Measurements from ENCODE around the gene SNCA.

Gene SNCA

DNA sequence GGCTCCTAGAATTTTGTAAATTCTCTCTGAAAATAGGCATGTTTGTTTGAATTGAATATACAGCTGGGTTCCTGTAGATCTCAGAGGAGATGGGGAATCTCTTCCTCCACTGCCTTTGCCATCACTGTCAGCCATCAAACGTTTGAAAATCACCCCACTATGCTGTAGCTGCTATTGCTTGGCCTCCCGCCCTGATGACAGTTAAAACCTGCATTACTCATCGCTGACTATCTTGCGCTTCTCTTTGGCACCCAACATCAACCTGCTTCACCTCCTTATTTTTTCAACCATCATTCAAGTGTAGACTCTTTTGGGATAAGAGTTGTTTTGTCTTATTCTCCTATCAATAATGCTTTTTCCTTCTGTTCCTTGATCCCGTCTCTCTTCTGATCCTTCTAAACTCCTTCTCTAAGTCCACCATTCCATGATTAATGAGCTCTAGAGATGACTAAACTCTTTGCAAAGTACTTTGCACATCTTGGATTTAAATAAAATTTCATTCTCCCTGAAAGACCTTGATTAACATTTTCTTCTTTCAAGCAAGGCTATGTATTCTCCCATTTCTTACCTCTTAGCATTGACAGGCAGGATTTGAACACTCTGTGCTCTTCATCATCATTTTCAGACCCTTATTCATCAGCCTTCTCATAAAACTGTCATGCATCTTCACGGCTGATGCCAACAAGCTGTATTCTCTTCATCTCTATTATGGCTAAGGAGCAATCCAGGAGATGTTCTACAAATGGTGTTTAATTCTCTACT is 133.0 kb downstream of the SNCA start:
- Histone ChIP-seq H3K27me3 (replicated peaks in 2 of 5; ENCODE audit: control insufficient read depth in 4 of 5, insufficient read depth in 5 of 5, low read length in 4 of 5) (no peaks in the 10 kb centered on the region), H3K27ac (ENCODE audit: insufficient read depth in 1 of 2, low read depth in 1 of 2, low read length in 2 of 2, poor library complexity in 1 of 2, severe bottlenecking in 2 of 2) (no peak overlapping the region), H3K4me1 (ENCODE audit: control extremely low read depth in 1 of 4, control insufficient read depth in 4 of 4, insufficient read depth in 4 of 4, low read length in 3 of 4) (peaks cover 0 to 3% (median 0%) of the 10 kb centered on the region in 4 experiments), H3K36me3 (ENCODE audit: control insufficient read depth in 4 of 4, insufficient read depth in 4 of 4, low read length in 3 of 4) (no peaks in the 10 kb centered on the region), H3K4me3 (ENCODE audit: control insufficient read depth in 1 of 7, extremely low read depth in 1 of 7, insufficient read depth in 4 of 7, low read depth in 2 of 7, low read length in 6 of 7) (no peak overlapping the region), H3K9me3 (ENCODE audit: control extremely low read depth in 1 of 5, control insufficient read depth in 4 of 5, insufficient read depth in 2 of 5, low read depth in 1 of 5, low read length in 4 of 5) (no peaks in the 10 kb centered on the region)
- 93% methylated on average over 4 of the region's 6 CpGs for WGBS (ENCODE audit: insufficient coverage)
- POLR2A ChIA-PET: no interaction called here
- no peak for DNase-seq
- CTCF ChIA-PET: no interaction called here

DNA sequence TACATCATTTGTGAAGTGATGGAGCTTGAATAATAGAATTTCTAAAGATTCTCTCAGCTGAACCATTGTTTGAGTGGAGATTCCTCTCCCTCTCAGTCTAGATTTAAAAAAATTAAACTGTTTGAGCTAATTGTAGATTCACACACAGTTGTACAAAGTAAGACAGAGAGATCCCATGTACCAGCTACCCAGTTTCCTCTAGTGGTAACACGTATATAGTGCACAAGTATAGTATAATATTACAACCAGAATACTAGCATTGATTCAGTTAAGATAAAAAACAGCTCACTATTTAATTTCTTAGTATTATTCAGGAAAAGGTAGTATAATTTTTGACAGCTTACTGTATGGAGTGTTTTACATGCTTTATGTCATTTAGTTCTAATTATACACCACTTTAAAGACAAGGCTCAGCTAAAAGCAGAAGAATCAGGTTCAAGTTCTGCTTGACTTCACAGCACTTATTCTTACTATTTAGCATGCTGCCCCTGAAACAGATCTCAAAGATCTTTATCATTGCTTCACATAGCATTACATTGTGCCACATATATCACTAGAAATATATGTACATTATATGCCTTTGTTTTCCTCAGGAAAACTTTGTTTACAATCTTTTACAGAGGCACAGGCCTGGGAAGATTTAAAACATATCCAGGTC is 136.1 kb downstream of the SNCA start:
- ChIA-PET CTCF (interaction anchor here (0.9 to 1.0 kb wide), 2 partner anchors 11 to 44 kb away, joined by 3 read pairs; no protein-coding TSS in a partner anchor), POLR2A (no interaction called here)
- H3K4me3 ChIP-seq (ENCODE audit: control insufficient read depth in 1 of 7, extremely low read depth in 1 of 7, insufficient read depth in 4 of 7, low read depth in 2 of 7, low read length in 6 of 7): no peak overlapping the region
- no CpG with 5 or more reads among the region's 1 CpG for WGBS (ENCODE audit: insufficient coverage)
- H3K36me3 ChIP-seq (ENCODE audit: control insufficient read depth in 4 of 4, insufficient read depth in 4 of 4, low read length in 3 of 4): no peaks in the 10 kb centered on the region
- H3K4me1 ChIP-seq (ENCODE audit: control extremely low read depth in 1 of 4, control insufficient read depth in 4 of 4, insufficient read depth in 4 of 4, low read length in 3 of 4): no peaks in the 10 kb centered on the region
- no peaks in the 10 kb centered on the region for H3K9me3 ChIP-seq (ENCODE audit: control extremely low read depth in 1 of 5, control insufficient read depth in 4 of 5, insufficient read depth in 2 of 5, low read depth in 1 of 5, low read length in 4 of 5)
- H3K27me3 ChIP-seq (replicated peaks in 2 of 5; ENCODE audit: control insufficient read depth in 4 of 5, insufficient read depth in 5 of 5, low read length in 4 of 5): no peaks in the 10 kb centered on the region
- DNase-seq: no peak
- H3K27ac ChIP-seq (ENCODE audit: insufficient read depth in 1 of 2, low read depth in 1 of 2, low read length in 2 of 2, poor library complexity in 1 of 2, severe bottlenecking in 2 of 2): no peak overlapping the region

DNA sequence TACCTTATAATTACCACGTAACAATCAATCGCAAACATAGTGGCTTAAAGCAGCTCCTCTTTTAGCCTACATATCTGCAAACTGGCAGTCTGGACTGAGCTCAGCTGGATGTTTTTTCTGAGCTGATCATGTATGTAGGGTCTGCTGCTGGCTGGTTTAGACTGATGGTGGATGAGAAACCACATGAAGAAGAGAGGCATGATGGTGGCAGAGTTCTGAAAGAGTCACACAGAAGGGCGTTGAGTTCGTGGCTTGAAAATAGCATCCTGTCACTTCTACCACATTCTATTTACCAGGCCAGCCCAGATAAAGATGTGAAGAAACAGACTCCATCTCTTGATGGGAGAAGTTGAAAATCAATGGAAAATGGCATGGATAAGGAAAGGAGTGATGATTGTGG is 151.3 kb downstream of the SNCA start:
- peaks cover 0 to 2% (median 0%) of the 10 kb centered on the region in 5 experiments for H3K9me3 ChIP-seq (ENCODE audit: control extremely low read depth in 1 of 5, control insufficient read depth in 4 of 5, insufficient read depth in 2 of 5, low read depth in 1 of 5, low read length in 4 of 5)
- POLR2A ChIA-PET: no interaction called here
- CTCF ChIA-PET: interaction anchor here (1.5 kb wide), 1 partner anchor 15 kb away, joined by 4 read pairs; no protein-coding TSS in a partner anchor
- H3K27ac ChIP-seq (ENCODE audit: insufficient read depth in 1 of 2, low read depth in 1 of 2, low read length in 2 of 2, poor library complexity in 1 of 2, severe bottlenecking in 2 of 2): no peak overlapping the region
- no peaks in the 10 kb centered on the region for H3K27me3 ChIP-seq (replicated peaks in 2 of 5; ENCODE audit: control insufficient read depth in 4 of 5, insufficient read depth in 5 of 5, low read length in 4 of 5)
- no peaks in the 10 kb centered on the region for H3K4me1 ChIP-seq (ENCODE audit: control extremely low read depth in 1 of 4, control insufficient read depth in 4 of 4, insufficient read depth in 4 of 4, low read length in 3 of 4)
- no peak overlapping the region for H3K4me3 ChIP-seq (ENCODE audit: control insufficient read depth in 1 of 7, extremely low read depth in 1 of 7, insufficient read depth in 4 of 7, low read depth in 2 of 7, low read length in 6 of 7)
- 100% methylated on average over 2 of the region's 4 CpGs for WGBS (ENCODE audit: insufficient coverage)
- no peaks in the 10 kb centered on the region for H3K36me3 ChIP-seq (ENCODE audit: control insufficient read depth in 4 of 4, insufficient read depth in 4 of 4, low read length in 3 of 4)
- no peak for DNase-seq

DNA sequence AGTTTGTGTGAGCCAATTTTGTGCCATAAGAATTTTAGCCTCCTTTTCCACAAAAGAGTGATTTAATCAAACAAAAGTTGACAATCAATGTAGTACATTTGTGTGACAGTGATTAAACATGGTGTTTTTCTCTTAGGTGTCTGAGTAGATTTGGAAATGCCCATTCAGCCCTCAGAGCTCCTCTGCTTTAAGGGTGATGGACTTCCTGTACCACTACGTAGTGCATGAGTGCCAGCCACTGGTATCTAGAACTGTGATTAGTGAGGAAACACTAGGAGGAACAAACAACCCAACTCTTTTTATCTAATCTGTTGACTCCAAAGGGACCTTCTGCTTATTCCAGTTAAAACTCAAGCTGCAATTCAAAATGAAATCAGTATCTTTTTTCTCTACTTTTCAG is 151.7 kb downstream of the SNCA start:
- no peak overlapping the region for H3K27ac ChIP-seq (ENCODE audit: insufficient read depth in 1 of 2, low read depth in 1 of 2, low read length in 2 of 2, poor library complexity in 1 of 2, severe bottlenecking in 2 of 2)
- no peak for DNase-seq
- no peak overlapping the region for H3K4me3 ChIP-seq (ENCODE audit: control insufficient read depth in 1 of 7, extremely low read depth in 1 of 7, insufficient read depth in 4 of 7, low read depth in 2 of 7, low read length in 6 of 7)
- no CpG with 5 or more reads among the region's 1 CpG for WGBS (ENCODE audit: insufficient coverage)
- ChIA-PET POLR2A (no interaction called here), CTCF (no interaction called here)
- H3K27me3 ChIP-seq (replicated peaks in 2 of 5; ENCODE audit: control insufficient read depth in 4 of 5, insufficient read depth in 5 of 5, low read length in 4 of 5): no peaks in the 10 kb centered on the region
- H3K36me3 ChIP-seq (ENCODE audit: control insufficient read depth in 4 of 4, insufficient read depth in 4 of 4, low read length in 3 of 4): no peaks in the 10 kb centered on the region
- peaks cover 0 to 2% (median 0%) of the 10 kb centered on the region in 5 experiments for H3K9me3 ChIP-seq (ENCODE audit: control extremely low read depth in 1 of 5, control insufficient read depth in 4 of 5, insufficient read depth in 2 of 5, low read depth in 1 of 5, low read length in 4 of 5)
- H3K4me1 ChIP-seq (ENCODE audit: control extremely low read depth in 1 of 4, control insufficient read depth in 4 of 4, insufficient read depth in 4 of 4, low read length in 3 of 4): no peaks in the 10 kb centered on the region

DNA sequence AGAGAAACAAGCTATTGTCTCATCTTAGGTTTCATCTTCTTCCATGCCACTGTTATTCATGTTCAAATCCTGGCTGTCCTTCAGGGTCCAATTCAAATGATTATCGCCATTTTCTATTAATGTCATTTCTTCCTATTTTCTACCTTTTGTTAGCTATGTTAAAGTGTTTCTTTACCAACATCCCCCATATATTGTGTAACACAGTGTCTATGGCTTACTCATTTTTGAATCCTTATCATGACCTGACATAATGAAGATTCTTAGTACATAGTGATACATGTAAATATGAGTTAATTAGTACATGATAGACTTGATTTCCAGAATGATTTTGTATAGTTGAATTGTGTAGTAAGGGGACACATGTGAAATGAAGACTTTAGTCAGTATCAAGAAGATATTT is 152.4 kb downstream of the SNCA start:
- H3K9me3 ChIP-seq (ENCODE audit: control extremely low read depth in 1 of 5, control insufficient read depth in 4 of 5, insufficient read depth in 2 of 5, low read depth in 1 of 5, low read length in 4 of 5): no peaks in the 10 kb centered on the region
- ChIA-PET POLR2A (no interaction called here), CTCF (interaction anchor here (1.2 kb wide), 1 partner anchor 13 kb away, joined by 3 read pairs; no protein-coding TSS in a partner anchor)
- no peaks in the 10 kb centered on the region for H3K36me3 ChIP-seq (ENCODE audit: control insufficient read depth in 4 of 4, insufficient read depth in 4 of 4, low read length in 3 of 4)
- no peaks in the 10 kb centered on the region for H3K4me1 ChIP-seq (ENCODE audit: control extremely low read depth in 1 of 4, control insufficient read depth in 4 of 4, insufficient read depth in 4 of 4, low read length in 3 of 4)
- no peak overlapping the region for H3K4me3 ChIP-seq (ENCODE audit: control insufficient read depth in 1 of 7, extremely low read depth in 1 of 7, insufficient read depth in 4 of 7, low read depth in 2 of 7, low read length in 6 of 7)
- no peak for DNase-seq
- 83% methylated on average over 1 of the region's 1 CpG for WGBS (ENCODE audit: insufficient coverage)
- no peak overlapping the region for H3K27ac ChIP-seq (ENCODE audit: insufficient read depth in 1 of 2, low read depth in 1 of 2, low read length in 2 of 2, poor library complexity in 1 of 2, severe bottlenecking in 2 of 2)
- no peaks in the 10 kb centered on the region for H3K27me3 ChIP-seq (replicated peaks in 2 of 5; ENCODE audit: control insufficient read depth in 4 of 5, insufficient read depth in 5 of 5, low read length in 4 of 5)

DNA sequence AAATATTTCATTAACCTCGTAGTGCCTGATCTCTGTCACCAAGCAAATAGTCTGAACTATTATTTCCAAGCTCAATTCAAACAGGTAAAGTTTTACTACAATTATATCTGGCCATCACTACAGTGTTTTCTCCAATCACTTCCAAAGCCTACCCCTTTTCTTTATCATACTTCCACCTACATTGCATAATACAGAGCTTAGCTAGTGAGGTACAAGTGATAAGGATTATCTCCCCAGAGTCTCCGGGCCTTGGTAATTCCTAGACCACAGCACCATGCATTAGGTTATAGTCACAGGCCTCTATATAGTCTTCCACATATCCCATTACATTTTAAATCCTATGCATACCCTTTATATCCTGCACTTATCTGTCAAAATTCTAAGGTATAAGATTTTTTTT is 154.2 kb downstream of the SNCA start:
- Histone ChIP-seq H3K4me1 (ENCODE audit: control extremely low read depth in 1 of 4, control insufficient read depth in 4 of 4, insufficient read depth in 4 of 4, low read length in 3 of 4) (no peaks in the 10 kb centered on the region), H3K27me3 (replicated peaks in 2 of 5; ENCODE audit: control insufficient read depth in 4 of 5, insufficient read depth in 5 of 5, low read length in 4 of 5) (no peaks in the 10 kb centered on the region), H3K9me3 (ENCODE audit: control extremely low read depth in 1 of 5, control insufficient read depth in 4 of 5, insufficient read depth in 2 of 5, low read depth in 1 of 5, low read length in 4 of 5) (no peaks in the 10 kb centered on the region), H3K4me3 (ENCODE audit: control insufficient read depth in 1 of 7, extremely low read depth in 1 of 7, insufficient read depth in 4 of 7, low read depth in 2 of 7, low read length in 6 of 7) (no peak overlapping the region), H3K36me3 (ENCODE audit: control insufficient read depth in 4 of 4, insufficient read depth in 4 of 4, low read length in 3 of 4) (no peaks in the 10 kb centered on the region), H3K27ac (ENCODE audit: insufficient read depth in 1 of 2, low read depth in 1 of 2, low read length in 2 of 2, poor library complexity in 1 of 2, severe bottlenecking in 2 of 2) (no peak overlapping the region)
- ChIA-PET CTCF (no interaction called here), POLR2A (no interaction called here)
- 67% methylated on average over 1 of the region's 2 CpGs for WGBS (ENCODE audit: insufficient coverage)
- DNase-seq: no peak

DNA sequence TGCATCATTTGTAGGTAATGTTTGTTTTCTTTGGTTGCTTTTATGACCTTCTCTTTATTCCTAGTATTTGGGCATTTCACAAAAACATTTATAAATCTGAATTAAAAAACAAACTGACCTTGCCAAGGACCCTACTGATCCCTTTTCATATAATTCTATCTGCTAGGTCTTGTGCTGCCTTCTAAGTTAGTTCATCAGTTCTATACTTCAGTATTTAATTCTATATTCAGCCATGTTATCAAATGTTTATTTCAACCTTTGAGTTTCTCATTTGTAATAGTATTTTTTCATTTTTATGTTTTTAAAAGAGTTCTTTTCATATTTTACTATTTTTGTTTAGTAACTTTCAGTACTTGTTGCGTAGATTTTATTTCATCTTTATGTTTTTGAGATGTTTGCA is 155.3 kb downstream of the SNCA start:
- no peaks in the 10 kb centered on the region for H3K27me3 ChIP-seq (replicated peaks in 2 of 5; ENCODE audit: control insufficient read depth in 4 of 5, insufficient read depth in 5 of 5, low read length in 4 of 5)
- no peak for DNase-seq
- no peak overlapping the region for H3K27ac ChIP-seq (ENCODE audit: insufficient read depth in 1 of 2, low read depth in 1 of 2, low read length in 2 of 2, poor library complexity in 1 of 2, severe bottlenecking in 2 of 2)
- ChIA-PET CTCF (no interaction called here), POLR2A (no interaction called here)
- WGBS (ENCODE audit: insufficient coverage): no CpG with 5 or more reads among the region's 1 CpG
- peaks cover 0 to 2% (median 0%) of the 10 kb centered on the region in 5 experiments for H3K9me3 ChIP-seq (ENCODE audit: control extremely low read depth in 1 of 5, control insufficient read depth in 4 of 5, insufficient read depth in 2 of 5, low read depth in 1 of 5, low read length in 4 of 5)
- no peak overlapping the region for H3K4me3 ChIP-seq (ENCODE audit: control insufficient read depth in 1 of 7, extremely low read depth in 1 of 7, insufficient read depth in 4 of 7, low read depth in 2 of 7, low read length in 6 of 7)
- H3K36me3 ChIP-seq (ENCODE audit: control insufficient read depth in 4 of 4, insufficient read depth in 4 of 4, low read length in 3 of 4): no peaks in the 10 kb centered on the region
- no peaks in the 10 kb centered on the region for H3K4me1 ChIP-seq (ENCODE audit: control extremely low read depth in 1 of 4, control insufficient read depth in 4 of 4, insufficient read depth in 4 of 4, low read length in 3 of 4)
